ENCODE results near the gene MOSPD2. TPM values are rescaled to one million over a fixed set of nuclear protein-coding genes. Genes with fewer than 3 reads are reported as not detected.

MOSPD2 gene
- total RNA-seq, 1 donor from 2014 or later: 5.8 TPM

DNA sequence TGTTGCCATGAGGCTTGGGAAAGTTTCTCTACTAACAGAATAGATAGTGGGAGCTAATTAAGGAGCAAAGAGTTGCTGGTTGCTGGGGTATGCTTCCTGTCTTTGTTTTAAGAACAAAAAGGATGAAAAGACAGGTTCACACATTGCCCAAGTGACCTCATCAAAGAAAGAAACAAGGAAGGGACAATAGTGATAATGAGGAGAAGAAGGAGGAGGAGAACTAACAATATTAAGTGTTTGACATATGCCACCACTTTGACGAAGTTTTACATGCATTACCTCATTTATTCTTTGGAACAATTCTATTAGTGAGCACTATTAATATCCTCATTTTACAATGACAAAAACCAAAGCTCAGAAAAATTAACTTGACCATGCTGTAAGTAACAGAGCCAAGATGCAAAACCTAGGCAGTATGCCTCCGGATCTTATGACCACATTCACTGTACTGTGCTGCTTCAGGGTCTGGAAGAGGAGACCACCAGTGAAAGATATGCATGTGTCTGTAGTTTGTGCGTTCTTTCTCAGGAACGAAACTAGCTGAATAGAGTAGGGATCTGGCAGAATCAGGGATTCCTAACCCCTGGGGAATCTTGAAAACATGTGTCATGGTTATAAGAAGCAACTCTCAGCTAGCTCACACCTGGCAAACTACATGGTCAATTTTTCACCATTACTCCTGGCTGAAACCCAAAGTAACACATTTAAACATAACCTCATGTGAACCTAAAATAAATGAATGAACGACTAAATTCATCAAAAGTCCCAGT, 83.8 kb downstream of the MOSPD2 start:
- DNase-seq (no peak), ATAC-seq (no peak)
- intact Hi-C loops (cut with micrococcal nuclease): no loop called here

DNA sequence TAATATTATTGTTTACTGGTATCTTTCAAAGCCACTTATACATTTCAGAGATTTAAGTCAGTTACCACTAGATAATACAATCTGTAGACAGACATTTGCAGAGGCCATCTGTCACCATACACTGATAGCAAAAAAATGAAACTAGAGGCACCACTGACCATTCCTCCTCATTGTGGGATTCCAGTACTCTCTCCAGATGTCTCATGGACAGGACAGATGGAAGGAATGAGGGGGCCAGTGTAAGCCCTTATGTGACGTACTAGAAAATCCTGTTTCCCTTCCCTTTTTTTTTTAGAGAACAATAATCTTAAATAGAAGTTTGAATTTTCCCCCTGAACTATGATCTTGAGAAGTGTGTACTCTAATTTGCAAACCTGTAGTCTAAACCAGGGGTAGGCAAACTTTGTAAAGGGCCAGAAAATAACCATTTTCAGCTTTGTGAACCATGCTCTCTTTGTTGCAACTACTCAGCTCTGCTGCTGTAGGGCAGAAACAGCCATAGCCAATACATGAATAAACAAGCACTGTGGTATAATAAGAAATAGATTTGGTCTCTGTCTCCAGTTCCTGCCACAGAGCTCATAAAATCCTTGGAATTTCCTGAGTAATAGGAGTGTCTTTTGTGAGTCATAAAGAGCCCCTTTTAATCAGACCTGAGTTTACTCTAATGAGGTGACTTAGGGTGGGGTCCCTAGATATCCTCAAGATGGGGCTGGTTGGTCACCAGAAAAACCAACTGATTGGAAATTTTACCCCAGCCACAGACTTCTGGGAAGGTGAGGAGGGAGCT, 90.4 kb downstream of the MOSPD2 start:
- DNase-seq (no peak), ATAC-seq (no peak)
- intact Hi-C loops (cut with micrococcal nuclease): no loop called here

DNA sequence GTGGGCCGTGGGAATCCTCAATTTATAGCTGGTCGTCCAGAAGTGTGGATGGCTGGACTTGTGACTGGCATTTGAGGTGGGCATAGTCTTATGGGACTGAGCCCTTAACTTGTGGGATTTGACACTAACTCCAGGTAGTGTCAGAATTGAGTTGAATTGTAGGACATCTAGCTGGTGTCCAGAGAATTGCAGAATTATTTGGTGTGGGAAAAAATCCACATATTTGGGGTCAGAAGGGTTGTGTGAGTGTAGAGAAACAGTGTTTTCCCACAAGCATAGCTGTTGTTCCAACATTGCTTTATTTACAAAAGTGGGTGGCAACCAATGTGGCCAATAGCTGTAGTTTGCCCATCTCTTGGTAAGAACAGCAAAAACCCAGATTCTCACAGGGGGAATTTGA, 91.3 kb downstream of the MOSPD2 start:
- intact Hi-C loops (cut with micrococcal nuclease): no loop called here
- DNase-seq (no peak), ATAC-seq (no peak)

Other genes starting within 250 kb of the MOSPD2 start
- gene FANCB, start 352 bp upstream of the MOSPD2 start, total RNA-seq: 0.94 TPM

All from left ventricle myocardium superior (tissue), 1 donor.